NCI-H2081 treated with DMSO at 0.1 percent for 48 hours (cell line): Measurements from ENCODE around the gene PTPRG.

Experiments
- DNase-seq: peaks from one replicate; lab custom pipeline; 2025; lab: John Stamatoyannopoulos, UW

Gene PTPRG

DNA sequence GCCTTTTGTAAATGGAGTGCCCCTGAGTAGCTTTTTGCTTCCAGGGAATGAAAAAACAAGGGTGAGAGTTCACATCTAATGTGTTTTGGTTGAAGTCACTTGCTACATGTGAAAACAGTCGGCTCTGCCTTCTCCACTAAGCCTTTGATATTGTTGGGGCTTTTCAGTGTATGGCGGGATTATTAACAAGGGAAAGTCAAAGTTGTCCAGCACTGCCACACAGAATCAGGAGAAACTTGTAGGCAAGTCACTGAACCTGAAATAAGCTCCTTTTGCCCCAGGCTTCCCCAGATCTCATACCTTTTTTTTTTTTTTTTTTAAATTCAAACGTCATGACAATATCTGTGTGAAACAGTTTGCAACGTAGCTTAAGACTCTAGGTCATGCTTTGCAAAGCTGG, 564.0 kb downstream of the PTPRG start:
- no peak for DNase-seq

DNA sequence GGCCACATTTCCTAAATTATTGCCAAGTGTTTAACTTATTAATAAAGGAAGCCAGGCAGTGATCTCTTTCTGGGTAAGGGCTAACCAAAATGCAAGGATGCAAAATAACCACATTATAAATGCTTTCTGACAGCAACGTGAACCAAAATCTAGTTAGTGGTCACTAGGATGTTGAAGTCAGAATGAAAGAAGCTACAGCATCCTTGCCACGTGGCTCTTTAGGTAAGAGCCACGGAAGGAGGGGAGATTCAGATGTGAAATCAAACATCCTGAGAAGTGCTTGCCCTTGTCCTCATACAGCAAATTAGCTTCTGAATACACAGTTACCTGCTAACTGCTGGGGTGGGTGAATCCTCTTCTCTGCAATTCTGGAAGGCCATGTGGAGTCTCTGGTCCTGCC, 565.7 kb downstream of the PTPRG start:
- DNase-seq: no peak

DNA sequence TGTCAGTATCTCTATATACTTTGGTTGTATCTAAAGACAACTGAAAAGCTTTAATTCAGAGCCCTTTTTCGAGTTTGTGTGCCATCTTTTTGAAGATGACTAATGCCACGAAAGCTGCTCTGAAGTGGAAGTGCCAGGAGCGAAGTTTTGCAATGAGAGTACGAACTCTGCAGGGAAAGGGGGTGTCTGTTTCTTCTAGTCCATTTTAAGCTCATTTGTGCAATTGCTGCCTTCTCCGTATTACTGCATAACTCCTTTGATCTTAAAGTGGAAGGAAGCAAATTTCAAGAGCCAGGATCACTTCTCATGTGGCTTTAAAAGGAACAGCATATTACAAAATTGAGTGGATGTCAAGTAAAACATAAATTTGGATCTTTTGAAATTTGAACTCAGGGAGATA, 566.7 kb downstream of the PTPRG start:
- no peak for DNase-seq

DNA sequence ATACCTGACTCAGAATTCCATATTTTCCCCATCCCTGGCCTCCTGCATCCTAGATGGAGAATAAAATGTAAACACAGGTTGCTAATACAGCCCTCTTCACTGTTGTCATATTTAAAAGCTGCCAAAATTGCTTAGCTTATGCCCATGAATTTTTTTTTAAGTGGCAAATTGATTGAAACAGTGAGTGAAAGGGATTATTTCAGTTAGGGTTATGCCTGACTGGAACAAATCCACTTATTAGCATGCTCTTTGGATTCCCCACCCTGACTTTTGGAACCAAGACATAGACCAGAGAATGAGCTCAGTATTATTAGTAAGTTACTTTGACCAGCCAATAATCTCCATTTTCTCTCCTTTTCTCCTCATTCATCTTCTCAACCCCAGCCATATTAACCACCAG, 567.3 kb downstream of the PTPRG start:
- DNase-seq: no peak

DNA sequence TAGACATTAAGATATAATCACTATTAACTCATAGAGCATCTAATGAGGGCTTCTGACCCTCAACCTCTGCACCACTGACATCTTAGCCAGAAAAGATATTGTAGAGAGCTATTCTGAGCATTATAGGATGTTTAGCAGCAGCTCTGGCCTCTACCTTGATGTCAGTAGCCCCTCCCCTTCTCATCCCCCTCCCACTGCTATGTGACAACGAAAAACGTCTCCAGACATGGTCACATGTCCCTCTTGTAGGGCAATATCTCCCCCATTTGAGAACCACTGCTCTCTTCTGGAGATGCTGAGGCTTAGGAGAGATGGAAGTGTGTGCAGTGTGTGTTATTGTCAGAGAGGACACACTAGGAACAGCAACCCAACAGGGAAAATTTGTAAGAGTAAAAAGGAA, 569.7 kb downstream of the PTPRG start:
- no peak for DNase-seq

DNA sequence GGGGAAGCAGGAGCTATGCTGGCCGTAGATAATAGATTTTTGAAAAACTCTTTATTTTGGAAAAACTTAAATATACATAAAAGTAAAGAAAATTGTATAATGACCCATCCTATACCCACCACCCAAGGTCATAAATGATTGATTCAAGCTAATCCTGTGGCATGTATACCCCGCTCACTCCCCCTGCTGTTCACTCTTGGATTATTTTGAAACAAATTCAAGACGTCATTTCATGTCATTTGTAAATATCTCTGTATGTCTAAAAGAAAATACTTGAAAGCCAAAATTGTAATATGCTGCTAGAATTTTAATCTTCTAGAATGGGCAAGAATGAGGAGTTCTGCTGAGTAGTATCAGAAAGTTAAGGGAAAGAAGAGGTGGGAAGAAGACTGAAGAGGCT, 570.2 kb downstream of the PTPRG start:
- DNase-seq: no peak

DNA sequence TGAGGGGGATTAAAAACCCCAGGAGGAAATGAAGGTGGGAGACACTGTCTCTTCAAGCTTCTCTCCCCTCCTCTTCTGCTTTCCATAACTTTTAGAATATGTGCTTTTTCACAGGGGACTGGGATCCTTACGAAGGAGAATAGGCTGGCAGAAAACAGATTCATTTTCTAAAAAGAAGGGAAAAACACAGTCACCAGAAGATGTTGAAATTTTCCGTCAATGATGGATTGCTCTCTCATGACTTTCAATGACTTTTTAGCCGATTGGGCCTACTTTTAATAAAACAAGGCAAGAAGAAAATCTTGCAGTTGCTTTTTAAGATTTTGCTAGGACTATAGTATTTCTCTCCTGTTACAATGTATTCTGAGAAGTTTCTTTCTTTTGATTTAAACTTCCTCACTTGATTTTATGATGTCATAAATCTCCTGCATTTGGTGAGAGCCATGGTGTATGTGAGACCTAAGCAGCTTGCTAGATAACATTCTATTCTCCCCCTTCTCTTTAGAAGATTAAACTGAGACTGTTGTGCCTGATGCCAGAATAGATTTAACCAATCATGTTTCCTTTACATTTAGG, 570.7 kb downstream of the PTPRG start:
- DNase-seq: no peak

DNA sequence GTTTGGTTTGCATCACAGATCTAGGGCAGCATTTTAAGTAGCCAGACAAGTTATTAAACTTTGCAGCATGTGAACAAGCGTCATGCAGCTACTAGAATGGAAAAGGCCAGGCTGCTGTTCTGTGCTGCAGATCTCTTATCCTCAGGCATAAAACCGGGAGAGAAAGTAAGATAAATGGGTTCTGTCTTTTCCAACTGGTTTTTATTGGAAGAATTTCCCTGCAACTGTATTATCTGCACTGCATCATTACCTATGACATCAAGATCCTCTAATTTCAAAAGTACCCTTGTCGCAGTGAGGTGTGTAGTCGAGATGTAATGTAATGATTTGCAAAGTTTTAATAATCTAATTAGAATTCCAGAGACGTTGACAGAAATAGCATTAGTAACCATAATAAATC, 571.6 kb downstream of the PTPRG start:
- no peak for DNase-seq

DNA sequence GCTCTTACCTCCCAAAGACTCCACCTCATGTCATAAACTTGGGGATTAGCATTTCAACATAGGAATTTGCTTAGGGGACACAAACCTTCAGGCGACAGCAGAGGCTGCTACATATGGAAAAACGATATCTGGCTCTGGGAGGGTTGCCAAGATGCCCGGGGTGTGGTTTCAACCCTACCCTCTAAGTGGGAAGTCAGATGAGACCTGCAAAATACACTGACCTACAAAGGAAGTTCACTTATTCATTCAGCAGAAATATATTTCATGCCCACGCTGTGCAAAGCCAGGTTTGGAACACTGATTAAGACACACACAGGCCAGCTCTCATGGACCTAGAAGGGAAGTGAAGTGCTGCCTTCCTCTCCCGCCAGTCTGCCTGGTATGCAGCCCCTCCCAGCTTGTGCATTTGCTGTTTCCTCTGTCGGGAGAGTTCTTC, 572.7 kb downstream of the PTPRG start:
- no peak for DNase-seq

DNA sequence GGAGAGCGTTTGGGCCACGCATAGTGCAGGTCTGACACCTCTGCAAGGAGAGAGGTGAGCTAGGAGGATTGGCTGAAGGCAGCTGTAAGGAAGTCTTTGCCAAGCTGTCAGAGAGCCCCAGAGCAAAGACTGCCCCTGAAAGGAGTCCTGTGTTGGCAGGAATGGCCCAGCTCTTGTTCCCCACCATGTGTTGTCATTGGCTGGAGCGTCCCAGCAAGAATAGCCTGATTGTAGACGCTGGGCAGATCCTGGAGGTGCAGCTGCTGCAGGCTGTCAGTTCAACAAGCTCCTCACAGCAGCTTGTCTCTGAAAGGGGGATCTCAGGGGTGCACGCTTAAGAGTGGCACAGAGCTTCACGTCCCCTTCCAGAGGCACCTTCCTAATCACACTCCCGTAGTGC, 574.4 kb downstream of the PTPRG start:
- no peak for DNase-seq

DNA sequence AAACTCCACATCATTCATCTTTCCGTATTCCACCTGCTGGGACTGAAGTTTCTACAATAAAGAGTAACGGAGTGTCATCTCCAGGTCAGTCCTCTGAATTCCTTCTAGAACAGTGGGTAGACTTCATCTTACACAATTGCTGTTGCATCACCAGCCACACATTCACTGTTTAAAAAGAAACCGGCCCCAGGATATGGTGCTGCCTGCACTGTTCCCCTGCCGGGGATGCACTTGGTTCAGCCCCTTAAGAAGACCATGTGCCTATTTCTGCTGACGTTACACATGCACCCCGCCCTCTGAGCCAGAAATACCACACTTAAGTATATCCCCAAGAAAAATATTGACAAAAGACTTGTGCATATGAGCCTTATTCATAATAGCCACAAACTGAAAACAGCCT, 578.6 kb downstream of the PTPRG start:
- DNase-seq: no peak

DNA sequence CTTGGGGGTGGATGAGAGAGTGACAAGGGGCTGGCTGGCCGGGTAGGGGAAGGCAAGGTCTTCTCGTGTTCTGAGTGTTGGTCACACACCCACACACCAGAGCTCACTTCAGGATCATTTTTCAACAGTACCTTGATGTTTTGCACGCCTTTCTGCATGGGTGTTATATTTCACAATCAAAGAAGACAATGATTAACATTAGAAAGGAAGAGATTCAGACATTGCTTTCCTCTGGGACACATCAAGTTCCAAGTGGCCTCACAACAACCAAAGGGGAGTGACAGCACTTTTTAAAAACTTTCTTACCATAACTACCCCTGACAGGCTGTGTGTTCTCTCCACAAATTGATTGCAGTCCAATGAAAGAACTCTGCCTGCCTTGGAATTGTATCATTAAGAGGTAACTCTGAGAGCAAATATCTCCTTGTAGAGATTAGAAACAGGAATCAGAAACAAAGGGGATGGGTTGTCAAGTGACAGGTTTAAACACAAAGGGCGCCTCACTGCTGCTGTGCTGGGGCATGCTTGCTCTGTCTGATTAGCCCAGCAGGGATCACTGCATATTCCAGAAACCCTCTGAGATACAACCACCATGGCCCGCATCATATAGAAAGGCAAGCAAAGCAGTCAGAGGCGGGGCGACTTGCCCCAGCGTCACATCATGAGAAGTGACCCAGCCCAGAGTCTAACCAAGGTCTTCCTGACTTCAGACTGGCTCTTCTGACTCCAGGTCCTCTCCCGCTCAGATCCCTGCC, 581.1 kb downstream of the PTPRG start:
- DNase-seq: no peak

DNA sequence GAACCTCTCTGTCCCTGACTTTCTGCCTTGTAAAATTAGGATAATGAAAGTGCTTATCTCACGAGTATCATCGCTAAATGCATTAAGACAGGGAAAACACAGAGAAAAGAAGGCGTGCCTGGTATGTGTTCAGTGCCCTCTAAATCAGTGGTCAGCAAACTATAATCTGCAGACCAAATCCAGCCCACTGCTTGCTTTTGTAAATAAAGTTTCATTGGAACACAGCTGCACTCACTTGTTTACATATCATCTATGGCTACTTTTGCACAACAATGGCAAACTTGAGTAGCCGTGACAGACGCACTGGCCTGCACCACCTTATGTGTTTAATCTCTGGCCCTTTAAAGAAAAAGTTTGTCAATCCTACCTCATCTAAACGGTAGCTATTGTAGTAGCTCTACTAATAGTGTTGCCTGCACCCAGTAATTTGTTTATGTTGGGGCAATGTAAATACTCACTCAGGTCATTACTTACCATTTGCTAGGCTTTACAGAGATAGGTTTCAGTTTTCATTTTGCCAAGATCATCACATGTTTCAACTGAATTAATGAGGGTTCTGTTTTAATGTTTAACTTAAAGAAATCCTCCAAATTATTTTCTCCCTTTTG, 582.6 kb downstream of the PTPRG start:
- DNase-seq: no peak

DNA sequence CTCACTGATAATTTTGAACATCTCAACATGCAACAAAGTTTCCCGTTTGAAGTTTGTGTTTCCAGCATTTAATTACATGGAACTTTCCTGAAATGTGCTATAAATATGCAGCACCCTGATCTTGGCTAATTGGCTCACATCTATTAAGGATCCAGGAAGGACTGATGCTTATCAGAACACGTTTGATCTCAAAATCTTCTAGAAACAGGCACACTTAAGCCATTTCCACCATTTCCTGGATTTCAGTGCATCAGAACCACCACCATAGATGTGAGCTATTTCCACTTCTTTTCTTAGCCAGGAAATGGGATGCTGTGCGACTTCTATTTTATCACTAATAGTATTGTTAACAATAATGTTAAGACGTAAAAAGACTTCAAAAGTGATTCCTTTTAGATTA, 583.1 kb downstream of the PTPRG start:
- no peak for DNase-seq

DNA sequence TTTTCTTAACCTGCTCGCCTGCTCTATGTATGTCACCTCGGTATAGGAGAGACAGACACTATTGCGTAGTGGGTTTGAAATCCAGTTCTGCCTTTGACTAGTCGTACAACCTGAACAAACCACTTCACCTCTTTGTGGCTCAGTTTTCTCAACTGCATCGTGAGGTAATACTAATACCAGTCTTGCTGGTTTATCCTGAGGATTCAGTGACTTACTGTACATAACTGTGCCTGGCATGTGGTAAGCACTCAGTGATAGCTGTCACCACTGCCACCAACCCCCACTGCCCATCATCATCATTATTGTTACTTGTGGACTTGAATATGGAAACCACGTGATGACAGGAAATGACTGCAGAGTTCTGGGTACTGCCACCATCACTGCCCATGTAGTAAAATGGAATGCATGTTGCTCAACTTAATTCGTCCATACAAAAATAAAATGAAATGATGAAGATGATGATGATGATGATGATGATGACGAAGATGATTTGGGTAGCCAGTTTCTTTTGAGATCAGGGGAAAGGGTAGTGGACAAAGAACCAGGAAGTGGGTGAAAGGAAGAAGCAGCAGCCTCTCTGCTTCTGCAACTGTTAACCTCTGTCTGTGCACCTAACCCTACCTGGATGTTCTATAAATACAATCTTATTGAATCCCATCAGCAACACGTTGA, 583.9 kb downstream of the PTPRG start:
- no peak for DNase-seq

DNA sequence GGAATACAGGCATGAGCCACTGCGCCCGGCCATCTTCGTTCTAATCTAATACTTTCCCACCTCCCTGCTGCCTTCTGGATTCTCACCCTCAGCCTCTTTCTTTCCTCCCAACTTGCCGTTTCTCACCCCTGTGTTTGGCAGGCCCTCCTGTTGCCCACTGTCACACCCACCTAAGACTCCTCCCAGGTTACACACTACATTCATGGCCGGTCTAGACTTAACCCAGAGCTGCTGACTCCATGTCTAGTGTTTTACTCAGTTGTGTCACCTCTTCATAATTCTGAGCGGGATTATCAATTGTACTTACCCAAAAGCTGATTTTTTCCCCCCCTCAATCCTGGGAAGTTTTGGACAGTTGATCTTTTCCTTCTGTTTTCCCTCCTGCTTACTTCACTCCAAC, 588.2 kb downstream of the PTPRG start:
- DNase-seq: no peak

DNA sequence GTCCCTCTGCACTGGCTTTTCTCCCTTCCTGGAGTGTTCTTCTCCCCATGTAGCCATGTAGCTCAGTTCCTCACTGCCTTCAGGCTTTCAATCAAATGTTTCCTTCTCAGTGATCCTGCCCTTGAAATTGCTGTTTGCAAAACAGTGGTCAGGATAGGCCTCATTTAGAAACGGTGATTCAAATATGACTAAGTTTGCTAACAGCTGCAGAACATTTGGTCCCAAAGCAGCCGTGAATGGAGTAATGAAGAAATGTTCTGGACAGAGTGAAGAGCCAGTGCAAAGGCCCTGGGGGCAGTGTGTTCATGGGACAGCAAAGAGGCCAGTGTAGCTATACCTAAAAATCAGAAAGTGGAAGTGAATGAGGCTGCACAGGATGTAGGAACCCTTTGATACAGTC, 588.6 kb downstream of the PTPRG start:
- DNase-seq: no peak

DNA sequence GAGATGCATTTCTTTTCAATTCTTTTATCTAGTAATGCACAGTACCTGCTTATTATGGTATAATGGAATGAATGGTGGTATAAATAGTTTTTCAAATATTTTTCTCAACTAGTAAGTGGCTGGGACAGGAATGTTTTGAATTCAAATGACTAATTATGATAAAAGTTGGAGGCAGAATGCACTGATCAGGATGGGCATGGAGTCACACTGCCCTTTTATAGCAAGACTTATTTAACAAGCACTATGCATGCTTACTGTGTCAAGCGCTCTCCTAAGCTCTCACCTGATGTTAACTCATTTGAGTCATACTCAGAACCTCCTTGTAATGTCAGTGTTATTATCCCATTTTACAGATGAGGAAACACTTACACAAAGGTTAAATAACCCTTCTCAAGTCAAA, 590.2 kb downstream of the PTPRG start:
- DNase-seq: no peak

DNA sequence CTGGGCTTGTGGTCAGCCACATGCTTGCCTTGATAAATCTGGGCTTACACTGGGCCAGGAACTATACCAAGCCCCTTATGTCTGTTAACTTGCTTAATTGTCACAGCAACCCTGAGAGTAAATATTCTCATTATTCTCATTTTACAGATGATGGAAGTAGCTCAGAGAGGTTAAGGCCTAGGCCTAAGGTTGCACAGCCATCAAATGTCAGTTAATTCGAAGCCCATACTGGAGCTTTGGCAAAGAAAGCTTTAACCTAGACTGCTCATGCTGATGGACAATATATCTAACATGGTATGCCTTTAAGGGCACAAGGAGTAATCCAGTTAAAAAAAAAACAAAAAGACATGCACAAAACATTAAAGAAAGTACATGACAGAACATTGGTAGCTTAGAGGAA, 591.9 kb downstream of the PTPRG start:
- DNase-seq: no peak

DNA sequence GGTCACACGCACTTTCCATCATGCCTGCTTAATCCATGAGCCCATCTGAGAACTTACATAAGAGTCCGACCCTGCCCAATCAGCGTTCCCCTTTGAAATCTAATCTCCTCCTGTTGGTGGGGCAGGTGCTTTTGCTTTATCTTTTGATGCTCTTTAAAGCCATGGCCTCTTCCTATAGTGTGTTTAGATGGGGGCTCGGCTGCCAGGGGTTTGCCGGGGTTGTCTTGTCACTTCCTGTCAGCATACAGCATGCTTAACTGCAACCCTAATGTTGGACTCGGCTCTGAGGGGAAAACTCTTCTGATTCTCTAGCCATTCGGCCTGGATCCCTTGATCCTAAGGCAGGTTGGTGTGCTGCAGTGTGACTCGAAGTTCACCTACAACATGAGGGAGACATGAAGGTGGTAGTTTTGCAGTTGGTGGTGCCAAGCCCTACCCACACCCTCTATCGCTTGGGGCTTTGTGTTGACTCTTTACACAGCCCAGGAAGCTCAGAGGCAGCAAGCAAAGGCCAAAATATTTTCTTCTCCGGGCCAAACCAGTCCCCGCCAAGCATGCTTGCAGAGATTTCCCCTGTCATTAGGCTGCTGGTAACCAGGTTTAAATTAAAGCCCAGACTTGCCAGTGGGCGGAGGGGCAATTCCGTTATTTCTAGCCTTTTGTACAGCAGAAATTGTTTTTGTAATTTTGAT, 593.2 kb downstream of the PTPRG start:
- no peak for DNase-seq

DNA sequence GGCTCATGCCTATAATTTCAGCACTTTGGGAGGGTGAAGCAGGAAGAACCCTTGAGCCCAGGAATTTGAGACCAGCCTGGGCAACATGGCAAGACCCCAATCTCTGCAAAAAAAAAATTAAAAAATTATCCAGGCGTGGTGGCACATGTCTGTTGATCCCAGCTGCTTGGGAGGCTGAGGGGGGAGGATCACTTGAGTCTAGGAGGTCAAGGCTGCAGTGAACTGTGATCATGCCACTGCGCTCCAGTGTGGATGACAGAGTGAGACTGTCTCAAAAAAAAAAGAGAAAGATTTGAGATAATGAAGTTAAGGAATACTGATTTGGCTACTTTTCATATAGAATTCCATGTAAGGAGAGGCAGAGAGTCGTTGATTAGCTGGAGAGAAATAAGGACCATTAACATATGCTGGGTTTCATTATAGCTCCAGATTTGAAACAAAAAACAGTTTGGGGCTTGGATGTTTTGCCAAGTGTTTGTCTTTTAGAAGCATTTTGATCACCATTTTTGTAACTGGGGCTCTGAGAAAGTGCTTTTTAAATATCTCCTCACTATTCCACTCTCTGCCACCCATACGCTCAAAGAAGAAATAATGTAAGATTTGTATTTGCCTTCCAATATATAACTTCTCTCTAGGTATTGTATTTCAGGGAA, 597.8 kb downstream of the PTPRG start:
- no peak for DNase-seq

DNA sequence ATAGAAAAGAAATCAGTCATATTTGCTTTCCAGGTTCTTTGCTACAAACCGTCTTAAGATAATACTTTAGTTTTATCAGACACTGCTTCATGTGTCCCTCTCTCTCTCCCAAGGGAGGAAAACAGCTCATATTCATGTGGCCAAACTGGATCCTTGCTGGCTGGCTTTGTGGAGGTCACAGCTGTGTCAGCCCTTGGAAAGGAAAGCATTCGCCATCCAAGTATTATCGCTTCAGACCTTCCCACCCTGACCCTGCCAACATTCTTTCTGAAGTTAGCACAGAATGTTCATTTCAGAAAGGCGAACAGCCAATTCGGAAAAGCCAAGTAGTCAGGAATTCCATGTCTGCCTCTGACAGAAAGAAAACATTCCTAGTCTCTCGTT, 598.3 kb downstream of the PTPRG start:
- DNase-seq: no peak
